Ureter (tissue), 1 donor: ENCODE data around the gene NAPSA. TPM values are rescaled to one million over a fixed set of nuclear protein-coding genes. Genes with fewer than 3 reads are reported as not detected.

Experiments
- DNase-seq: peaks from one replicate; pipeline ENCODE4 v3.0.0-alpha.2; 2020; ENCODE audit warnings: low spot score
- total RNA-seq: library from RNA; stranded (reverse); gene quantifications from one replicate; pipeline ENCODE4 v1.2.4, GENCODE V29; 2023
- donor health status: DM: yes; HTN: yes; CAD: no.

Gene NAPSA
- total RNA-seq, 1 donor from 2014 or later, result 1.1 TPM

GRCh38 chr19:50384685-50385535 lies 19.5 kb upstream of the NAPSA start:
- no peak for DNase-seq

- peak; percentile 97 for DNase-seq
These were observed 18.6 kb upstream of the NAPSA start, which contains the start of gene POLD1 for GRCh38 chr19:50383852-50384684. POLD1 (plus strand) TSS chr19:50384347; CDS start chr19:50398852, 14,505 bp downstream.

GRCh38 chr19:50383001-50383851 lies 17.8 kb upstream of the NAPSA start:
- DNase-seq, result no peak

- DNase-seq, result no peak
These were observed 16.7 kb upstream of the NAPSA start for GRCh38 chr19:50381881-50382729.

- no peak for DNase-seq
These were observed 15.3 kb upstream of the NAPSA start for GRCh38 chr19:50380751-50381151.

- DNase-seq, result no peak
These were observed 14.7 kb upstream of the NAPSA start for GRCh38 chr19:50380137-50380536.

- DNase-seq, result no peak
These were observed 14.2 kb upstream of the NAPSA start for GRCh38 chr19:50379602-50380001.

GRCh38 chr19:50378863-50379236 lies 13.4 kb upstream of the NAPSA start:
- DNase-seq, result no peak

GRCh38 chr19:50378169-50378862 lies 12.9 kb upstream of the NAPSA start:
- DNase-seq, result no peak

GRCh38 chr19:50377517-50377916 lies 12.1 kb upstream of the NAPSA start:
- no peak for DNase-seq

- no peak for DNase-seq
These were observed 11.6 kb upstream of the NAPSA start for GRCh38 chr19:50377051-50377461.

GRCh38 chr19:50376166-50377050 lies 11.0 kb upstream of the NAPSA start, which contains the start of gene NR1H2:
NR1H2 (plus strand) TSS chr19:50376457; CDS start chr19:50377606, 1,149 bp downstream.
- peak; percentile 97 for DNase-seq

- DNase-seq, result no peak
These were observed 6.6 kb upstream of the NAPSA start for GRCh38 chr19:50371914-50372475.

- peak; percentile 87 for DNase-seq
These were observed 3.5 kb upstream of the NAPSA start for GRCh38 chr19:50368649-50369570.

GRCh38 chr19:50362656-50363424 lies 2.6 kb downstream of the NAPSA start:
- no peak for DNase-seq

- DNase-seq, result no peak
These were observed 3.4 kb downstream of the NAPSA start for GRCh38 chr19:50362030-50362412.
